CD4-positive, alpha-beta T cell (primary cell): ENCODE data around the gene IL6R. TPM values are rescaled to one million over a fixed set of nuclear protein-coding genes. Genes with fewer than 3 reads are reported as not detected.

ENCODE experiments used
- ATAC-seq: fragments of 200-7000 bp; cut with Tn5 transposase; one replicate; pipeline ENCODE4 v1.10.0; 2022; ENCODE audit warnings: mild to moderate bottlenecking; ENCODE audit not compliant: poor library complexity
- CTCF ChIA-PET: fragments of 350-600 bp; sonication (Branson Sonifier 250); formaldehyde crosslinking; loops from one replicate; lab custom pipeline; 2021; ENCODE audit warnings: antibody characterized with exemption, inconsistent platforms; lab: Charles Lee
- POLR2A ChIA-PET: fragments of 350-600 bp; sonication (Branson Sonifier 250); formaldehyde crosslinking; loops from one replicate; lab custom pipeline; 2021; ENCODE audit warnings: antibody characterized with exemption, inconsistent platforms; lab: Charles Lee
- DNase-seq, 14 experiments: peaks; one replicate each; pipeline ENCODE4 v3.0.0-alpha.2; 2013 to 2020; ENCODE audit warnings: mixed read lengths in 2 of 14
- H3K27ac ChIP-seq, 2 donors: one replicate each; pipeline versions ENCODE4 v1.5.1 to v1.7.0; 2013; ENCODE audit warnings: low read length in 2 of 2, low read depth in 1 of 2, mild to moderate bottlenecking in 1 of 2
- H3K27me3 ChIP-seq, 2 experiments: 1 replicate in 1 of 2; 2 replicates in 1 of 2; pipeline versions ENCODE4 v1.6.1 to v1.7.0; 2013; ENCODE audit warnings: low read length in 2 of 2, control low read depth in 1 of 2, mild to moderate bottlenecking in 1 of 2, moderate library complexity in 1 of 2; ENCODE audit not compliant: insufficient read depth in 2 of 2, control insufficient read depth in 1 of 2
- H3K36me3 ChIP-seq: one replicate; pipeline ENCODE4 v1.6.1; 2013; ENCODE audit warnings: low read length, control low read depth; ENCODE audit not compliant: insufficient read depth
- H3K4me1 ChIP-seq: one replicate; pipeline ENCODE4 v1.6.1; 2013; ENCODE audit warnings: low read length, control low read depth; ENCODE audit not compliant: insufficient read depth
- H3K4me3 ChIP-seq: one replicate; pipeline ENCODE4 v1.5.1; 2013; ENCODE audit warnings: mild to moderate bottlenecking, low read length, moderate library complexity
- H3K9me3 ChIP-seq, 2 experiments: 1 replicate in 1 of 2; 2 replicates in 1 of 2; pipeline versions ENCODE4 v1.6.1 to v1.7.0; 2013; ENCODE audit warnings: low read length in 2 of 2, mild to moderate bottlenecking in 2 of 2, control low read depth in 1 of 2, moderate library complexity in 1 of 2; ENCODE audit not compliant: control insufficient read depth in 1 of 2, insufficient read depth in 1 of 2
- H3K27ac Mint-ChIP-seq: one replicate; pipeline ENCODE4 v1.8.0; 2020; ENCODE audit warnings: mixed read lengths
- H3K27me3 Mint-ChIP-seq: one replicate; pipeline ENCODE4 v1.8.0; 2021; ENCODE audit warnings: mixed read lengths
- H3K36me3 Mint-ChIP-seq: one replicate; pipeline ENCODE4 v1.8.0; 2021; ENCODE audit warnings: low read depth, mixed read lengths
- H3K4me1 Mint-ChIP-seq: one replicate; pipeline ENCODE4 v1.8.0; 2021; ENCODE audit warnings: low read depth, mixed read lengths
- H3K4me3 Mint-ChIP-seq: one replicate; pipeline ENCODE4 v1.8.0; 2020; ENCODE audit warnings: mild to moderate bottlenecking, mixed read lengths
- H3K9me3 Mint-ChIP-seq: one replicate; pipeline ENCODE4 v1.8.0; 2020; ENCODE audit warnings: mixed read lengths
- CTCF ChIP-seq: fragments of 200-600 bp; IDR thresholded peaks from one replicate; pipeline ENCODE4 v1.8.0; 2022; ENCODE audit warnings: antibody characterized with exemption, mild to moderate bottlenecking
- intact Hi-C, 2 experiments: fragments of 100-400 bp; cut with DNase I in 1 of 2; cut with micrococcal nuclease in 1 of 2; formaldehyde crosslinking; loops; one replicate each; pipeline versions ENCODE4 v1.15.1 to v1.9.0; 2023 to 2025; cut with DNase I, micrococcal nuclease
- total RNA-seq, 174 experiments: library from RNA in 2 of 174; stranded (reverse) in 2 of 174; gene quantifications; one replicate each; pipeline ENCODE4 v1.2.3 and lab custom pipeline; 2021 to 2026

IL6R gene
- total RNA-seq, 2 experiments from 2014 or later: 31.7 to 35.0 TPM

- ChIA-PET CTCF (interaction anchor here (1.5 to 2.1 kb wide), 2 partner anchors 10 to 69 kb away, joined by 3 to 6 read pairs; no protein-coding TSS in a partner anchor), POLR2A (interaction anchor here (0.7 to 9.1 kb wide), 10 partner anchors 8 to 526 kb away, joined by 3 to 178 read pairs (median 6); partner anchors contain the start of gene PMVK)
- DNase-seq (peak in 6 of 14 experiments; percentile 26 to 72 (median 54)), ATAC-seq (peak; percentile 5)
- H3K36me3 ChIP-seq: peaks cover 24% of the 10 kb centered on the region
- peaks cover 88% of the 10 kb centered on the region for H3K4me1 ChIP-seq
- Mint-ChIP-seq H3K4me3 (peak overlapping the region; percentile 96), H3K36me3 (peaks cover 65% of the 10 kb centered on the region), H3K9me3 (no peaks in the 10 kb centered on the region), H3K27ac (peak overlapping the region; percentile 88), H3K27me3 (no peaks in the 10 kb centered on the region), H3K4me1 (peaks cover 79% of the 10 kb centered on the region)
- TF ChIP-seq CTCF: no peak
- H3K4me3 ChIP-seq: peak overlapping the region; percentile 30
- intact Hi-C loops: no loop called here
- H3K27ac ChIP-seq: peak overlapping the region; percentile 43 to 79
- no peaks in the 10 kb centered on the region for H3K9me3 ChIP-seq
- H3K27me3 ChIP-seq: no peaks in the 10 kb centered on the region
These were observed 5.2 kb downstream of the IL6R start for GRCh38 chr1:154410185-154410827.

GRCh38 chr1:154411525-154411924, 6.4 kb downstream of the IL6R start:
- Histone ChIP-seq H3K36me3 (peaks cover 25% of the 10 kb centered on the region), H3K9me3 (no peaks in the 10 kb centered on the region), H3K27me3 (no peaks in the 10 kb centered on the region), H3K27ac (peak overlapping the region; percentile 43 to 60), H3K4me1 (peaks cover 90% of the 10 kb centered on the region), H3K4me3 (no peak overlapping the region)
- peaks cover 61% of the 10 kb centered on the region for H3K36me3 Mint-ChIP-seq
- TF ChIP-seq CTCF: no peak
- DNase-seq (peak in 1 of 14 experiments; percentile 27), ATAC-seq (no peak)
- H3K4me1 Mint-ChIP-seq: peaks cover 84% of the 10 kb centered on the region
- POLR2A ChIA-PET: interaction anchor here (1.2 to 9.1 kb wide), 3 partner anchors 7 to 53 kb away, joined by 4 to 178 read pairs (median 6); no protein-coding TSS in a partner anchor
- H3K27ac Mint-ChIP-seq: peak overlapping the region; percentile 88
- peak overlapping the region; percentile 22 for H3K4me3 Mint-ChIP-seq
- no peaks in the 10 kb centered on the region for H3K27me3 Mint-ChIP-seq
- CTCF ChIA-PET: interaction anchor here (1.0 to 1.5 kb wide), 2 partner anchors 9 to 34 kb away, joined by 3 read pairs; no protein-coding TSS in a partner anchor
- intact Hi-C loops: no loop called here
- no peaks in the 10 kb centered on the region for H3K9me3 Mint-ChIP-seq

- H3K4me3 ChIP-seq: no peak overlapping the region
- H3K27ac ChIP-seq: no peak overlapping the region
- ChIA-PET POLR2A (interaction anchor here (1.0 kb wide), 1 partner anchor 51 kb away, joined by 3 read pairs; no protein-coding TSS in a partner anchor), CTCF (no interaction called here)
- no peaks in the 10 kb centered on the region for H3K27me3 ChIP-seq
- H3K36me3 ChIP-seq: peaks cover 32% of the 10 kb centered on the region
- no peaks in the 10 kb centered on the region for H3K9me3 Mint-ChIP-seq
- TF ChIP-seq CTCF: no peak
- peak overlapping the region; percentile 88 for H3K27ac Mint-ChIP-seq
- peak overlapping the region; percentile 72 for H3K4me3 Mint-ChIP-seq
- DNase-seq (no peak), ATAC-seq (no peak)
- H3K27me3 Mint-ChIP-seq: no peaks in the 10 kb centered on the region
- peaks cover 62% of the 10 kb centered on the region for H3K36me3 Mint-ChIP-seq
- intact Hi-C loops: no loop called here
- peaks cover 91% of the 10 kb centered on the region for H3K4me1 ChIP-seq
- H3K4me1 Mint-ChIP-seq: peaks cover 85% of the 10 kb centered on the region
- H3K9me3 ChIP-seq: no peaks in the 10 kb centered on the region
These were observed 8.1 kb downstream of the IL6R start for GRCh38 chr1:154413177-154413783.
